Testis (tissue), 2 donors: ENCODE data around the gene SDC1.

Experiments used
- CTCF ChIP-seq, 3 experiments: fragments of 450-650 bp in 2 of 3; fragments of 200-600 bp in 1 of 3; sonication (generic) in 1 of 3; IDR thresholded peaks; one replicate each; pipeline ENCODE4 v1.5.1; 2016 to 2019; ENCODE audit warnings: antibody characterized with exemption in 3 of 3, mild to moderate bottlenecking in 2 of 3, moderate library complexity in 1 of 3
- POLR2A ChIP-seq: fragments of 450-650 bp; IDR thresholded peaks from one replicate; pipeline ENCODE4 v1.6.1; 2017; ENCODE audit warnings: antibody characterized with exemption, mild to moderate bottlenecking, moderate library complexity

GRCh38 chr2:20257411-20257810 lies 32.5 kb upstream of the SDC1 start:
- TF ChIP-seq CTCF (IDR thresholded peaks at IDR 0.05) (no peak), POLR2A (no peak)
